K562 (cell line): ENCODE data around the gene KLHL41. TPM values are rescaled to one million over a fixed set of nuclear protein-coding genes. Genes with fewer than 3 reads are reported as not detected.

ENCODE experiments used
- ARID3A ChIP-seq: IDR thresholded peaks from 2 replicates; pipeline ENCODE4 v1.6.1; 2012; ENCODE audit warnings: low read depth, low read length, improper control_type of control experiment, borderline replicate concordance
- CBFB ChIP-seq: sonication (generic); formaldehyde crosslinking; IDR thresholded peaks from 2 replicates; pipeline ENCODE4 v1.4.0; 2020; ENCODE audit warnings: mild to moderate bottlenecking, missing genetic modification reagents
- MBD1 ChIP-seq: fragments of 250-450 bp; sonication (Bioruptor Pico); IDR thresholded peaks from 2 replicates; pipeline ENCODE4 v1.8.0; 2022; ENCODE audit warnings: inconsistent platforms
- MTA2 ChIP-seq: fragments of 450-650 bp; IDR thresholded peaks from 2 replicates; pipeline ENCODE4 v1.6.1; 2016; ENCODE audit warnings: low read depth
- PHB ChIP-seq: fragments of 250-450 bp; sonication (Bioruptor Pico); IDR thresholded peaks from 2 replicates; pipeline ENCODE4 v1.5.0; 2021
- PHTF2 ChIP-seq: fragments of 250-450 bp; sonication (Bioruptor Pico); IDR thresholded peaks from 2 replicates; pipeline ENCODE4 v1.5.0; 2021; ENCODE audit warnings: mild to moderate bottlenecking
- RBM34 ChIP-seq: fragments of 200-400 bp; formaldehyde crosslinking; IDR thresholded peaks from 2 replicates; pipeline ENCODE4 v1.6.1; 2018; ENCODE audit warnings: low read length, borderline replicate concordance; ENCODE audit not compliant: insufficient read depth
- SMARCA5 ChIP-seq: fragments of 450-650 bp; IDR thresholded peaks from 2 replicates; pipeline ENCODE4 v1.6.1; 2016
- ZMIZ1 ChIP-seq, 2 experiments: fragments of 150-350 bp in 1 of 2; IDR thresholded peaks; 2 replicates each; pipeline ENCODE4 v1.6.1; 2012 to 2016; ENCODE audit warnings: low read depth in 2 of 2, low read length in 2 of 2, mild to moderate bottlenecking in 1 of 2, moderate library complexity in 1 of 2
- ZNF384 ChIP-seq: IDR thresholded peaks from 2 replicates; pipeline ENCODE4 v1.6.1; 2012; ENCODE audit warnings: low read depth, low read length, improper control_type of control experiment
- ZNF395 ChIP-seq: fragments of 200-800 bp; sonication (Bioruptor generic); IDR thresholded peaks from 2 replicates; pipeline ENCODE4 v1.6.1; 2017; ENCODE audit warnings: missing genetic modification characterization, missing compliant biosample characterization
- ZNF551 ChIP-seq: fragments of 250-450 bp; sonication (Bioruptor Pico); IDR thresholded peaks from 2 replicates; pipeline ENCODE4 v1.5.0; 2021; ENCODE audit warnings: mild to moderate bottlenecking, moderate library complexity
- ZNF609 ChIP-seq: sonication (generic); formaldehyde crosslinking; IDR thresholded peaks from 2 replicates; pipeline ENCODE4 v1.8.1; 2023; ENCODE audit warnings: missing genetic modification reagents, mild to moderate bottlenecking, borderline replicate concordance
- polyA plus RNA-seq, 8 experiments: library from polyadenylated mRNA; depleted of rRNA in 4 of 8; stranded (reverse) in 5 of 8; unstranded in 3 of 8; fragments of >200 nt; fragmentation: Nextera tagmentation in 2 of 8; fragmentation: Illumina TruSeq in 1 of 8; extraction: Ambion mirVana in 2 of 8; extraction: Trizol in 1 of 8; gene quantifications; 2 replicates each; pipeline versions ENCODE4 v1.2.1 to v1.2.3, GENCODE V29; 2011 to 2014; ENCODE audit warnings: inconsistent platforms in 1 of 8, missing spikeins in 1 of 8
- total RNA-seq, 7 experiments: library from RNA; depleted of rRNA in 6 of 7; stranded (reverse); fragments of >200 nt in 6 of 7; fragmentation: Illumina TruSeq in 2 of 7; extraction: Trizol in 2 of 7; gene quantifications; 2 replicates each; pipeline versions ENCODE4 v1.2.1 to v1.2.3, GENCODE V29; 2011 to 2021; ENCODE audit warnings: low replicate concordance in 1 of 7

The KLHL41 gene
- total and polyA plus RNA-seq, 9 of the 15 experiments (the other 6 are each of a cell fraction or from before 2014, with no cell fraction given), result 0.05 to 1.5 (median 0.09) TPM

GRCh38 chr2:169573160-169573973 is 63.9 kb downstream of the KLHL41 start, which contains the start of gene FASTKD1 (continued):
- TF ChIP-seq ZMIZ1 (IDR thresholded peaks at IDR 0.05; ENCODE audit: low read depth in 2 of 2, low read length in 2 of 2), result peak; percentile 53 to 61; a peak in 3 of 4 replicates
- no peak for TF ChIP-seq CBFB (CRISPR knock-in tag)
- 0 out of 2 replicates have a peak, but pooled peaks have one; percentile 28 for TF ChIP-seq ZNF609 (CRISPR knock-in tag)
- TF ChIP-seq ZNF395 (CRISPR knock-in tag), result peak; percentile 89
- TF ChIP-seq ARID3A, result 0 out of 2 replicates have a peak, but pooled peaks have one; percentile 40
- TF ChIP-seq ZNF384, result peak; percentile 81
- TF ChIP-seq PHB (CRISPR knock-in tag), result no peak
- no peak for TF ChIP-seq RBM34
- no peak for TF ChIP-seq SMARCA5
- TF ChIP-seq MBD1 (CRISPR knock-in tag), result no peak
- TF ChIP-seq ZNF551, result no peak
- no peak for TF ChIP-seq MTA2
- no peak for TF ChIP-seq PHTF2 (CRISPR knock-in tag)
